GM18508 (cell line): ENCODE data around the gene RSU1.
"Not testable (repeated sequence)": the region's sequence is repeated elsewhere in the genome, so short reads cannot be mapped to it uniquely, and the experiment has no call there.

ENCODE experiments used
- ATAC-seq: cut with Tn5 transposase; IDR thresholded peaks from one replicate; pipeline ENCODE4 v1.9.1; 2021; ENCODE audit warnings: moderate number of reproducible peaks; ENCODE audit not compliant: insufficient read depth, unreplicated experiment

Gene RSU1

GRCh38 chr10:16817125-16818019 lies at the start of gene RSU1:
Gene RSU1, minus strand, starts transcription at chr10:16817424. Its CDS starts 343 bp downstream, at chr10:16817081.
- peak; percentile 99 for ATAC-seq

DNA sequence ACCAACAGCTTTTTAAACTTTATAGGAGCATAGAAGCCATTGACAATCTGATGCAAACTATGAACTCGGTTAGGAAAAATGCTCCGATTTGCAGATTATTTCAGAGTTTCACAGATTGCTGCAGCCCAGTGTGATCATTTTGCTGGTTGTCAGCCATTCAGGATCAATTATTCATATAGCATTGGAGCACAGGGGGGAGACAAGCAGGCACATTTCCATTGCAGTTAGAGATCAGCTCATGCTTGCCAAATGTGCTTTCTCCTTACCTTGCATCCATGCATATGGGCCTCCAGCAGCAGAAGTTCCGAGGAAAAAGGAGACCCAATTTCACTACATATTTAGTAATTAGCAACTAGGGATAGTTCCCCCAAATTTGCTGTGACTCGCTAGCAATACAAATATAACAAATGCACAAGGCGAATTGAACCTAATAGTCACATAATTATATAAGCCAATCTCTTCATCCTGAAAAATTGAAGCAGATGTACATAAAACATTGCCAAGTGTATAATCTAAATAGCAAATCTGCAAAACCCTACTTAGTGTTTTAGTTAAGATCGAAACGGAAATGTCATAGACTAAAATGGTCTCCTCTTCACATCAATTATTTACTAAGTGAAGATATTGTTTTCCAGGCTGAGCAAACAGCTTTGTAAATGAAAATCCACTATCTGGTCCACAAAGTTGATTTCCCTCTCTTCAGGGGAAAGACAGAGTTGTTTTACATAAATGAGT lies 49.5 kb upstream of the RSU1 start:
- no peak for ATAC-seq

DNA sequence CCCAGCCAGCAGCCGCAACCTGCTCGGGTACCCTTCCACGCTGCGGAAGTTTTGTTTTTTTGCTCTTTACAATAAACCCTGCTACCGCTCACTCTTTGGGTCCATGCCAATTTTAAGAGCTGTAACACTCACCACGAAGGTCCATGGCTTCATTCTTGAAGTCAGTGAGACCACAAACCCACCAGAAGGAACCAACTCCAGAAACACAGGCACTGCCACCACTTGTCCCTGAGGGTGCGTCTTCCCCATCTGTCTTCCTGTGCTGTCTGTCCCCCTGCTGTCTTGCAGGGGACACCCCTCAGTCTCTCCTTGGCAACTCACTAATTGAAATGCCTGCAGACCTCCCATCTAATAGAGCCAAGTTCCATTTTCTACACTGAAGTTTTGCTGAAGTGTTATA lies 48.5 kb upstream of the RSU1 start:
- no peak for ATAC-seq

GRCh38 chr10:16863766-16864165 lies 46.5 kb upstream of the RSU1 start:
- no peak for ATAC-seq

DNA sequence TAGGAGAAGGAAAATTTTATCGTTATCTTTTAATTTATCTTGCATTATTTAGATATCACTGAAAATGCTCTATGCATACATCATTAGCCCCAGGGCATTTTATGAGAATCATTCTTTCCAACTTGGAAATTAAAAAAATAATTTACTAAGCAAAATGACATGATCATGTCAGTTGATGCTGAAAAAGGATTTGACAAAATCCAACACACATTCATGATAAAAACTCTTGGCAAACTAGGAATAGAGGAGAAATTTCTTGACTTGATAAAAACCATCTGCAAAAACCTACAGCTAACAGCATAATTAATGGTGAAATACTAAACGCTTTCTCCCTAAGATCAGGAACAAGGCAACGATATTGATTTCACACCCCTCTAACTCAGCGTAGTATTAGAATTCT lies 40.2 kb upstream of the RSU1 start:
- no peak for ATAC-seq

DNA sequence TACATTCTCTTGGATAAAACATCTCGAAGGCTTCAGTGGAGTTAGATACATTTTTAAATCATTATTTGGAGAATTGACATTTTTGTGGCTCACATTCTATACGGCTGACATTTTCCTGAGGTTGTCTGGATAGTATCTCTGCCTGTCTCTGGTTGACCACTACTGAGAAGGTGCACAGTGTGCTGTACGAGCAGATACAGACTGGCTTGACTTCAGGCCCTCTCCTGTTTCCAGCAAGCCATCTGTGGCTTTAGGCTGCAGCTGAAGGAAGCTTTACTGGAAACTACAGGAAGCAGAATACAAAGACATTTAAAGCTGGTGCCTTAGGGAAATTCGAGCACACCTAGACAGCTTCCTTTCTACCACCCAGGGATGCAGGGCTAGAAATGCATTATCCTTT lies 39.3 kb upstream of the RSU1 start:
- no peak for ATAC-seq

GRCh38 chr10:16856092-16856491 lies 38.9 kb upstream of the RSU1 start:
- no peak for ATAC-seq

DNA sequence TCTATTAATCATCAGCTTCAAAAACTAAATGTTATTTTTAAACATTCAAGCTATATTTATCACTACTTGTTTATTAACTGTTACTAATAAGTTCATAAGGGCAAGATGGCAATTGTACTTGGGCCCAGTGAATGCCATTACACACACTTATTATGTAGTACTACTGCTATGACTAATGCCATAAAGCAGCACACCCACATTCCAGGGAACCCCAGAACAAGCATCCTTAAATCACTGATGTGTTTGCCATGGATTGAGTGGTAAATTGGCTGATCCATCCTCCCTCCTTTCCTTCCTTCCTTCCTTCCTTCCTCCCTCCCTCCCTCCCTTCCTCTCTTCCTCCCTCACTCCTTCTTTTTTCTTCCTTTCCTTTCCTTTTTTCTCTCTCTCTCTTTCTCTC lies 37.4 kb upstream of the RSU1 start:
- ATAC-seq, result no peak

DNA sequence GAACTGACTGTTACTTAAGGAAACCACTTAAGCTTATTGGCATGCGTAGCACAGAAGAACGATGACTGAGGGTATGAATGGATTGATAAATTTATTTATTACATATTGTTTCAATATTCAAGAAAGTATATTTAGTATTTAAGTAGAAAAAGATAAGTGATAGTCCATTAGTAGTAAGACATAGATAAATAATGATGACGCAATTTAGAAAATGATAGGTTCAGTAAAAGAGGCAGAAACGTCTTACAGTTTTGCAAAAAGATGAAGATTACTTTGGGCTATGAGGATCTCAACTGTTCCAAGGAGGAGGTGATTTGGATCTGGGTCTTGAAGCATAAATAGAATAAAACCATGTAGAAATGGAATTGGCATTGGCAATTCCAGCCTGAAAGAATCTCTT lies 36.6 kb upstream of the RSU1 start:
- ATAC-seq, result no peak

GRCh38 chr10:16853201-16853600 lies 36.0 kb upstream of the RSU1 start:
- no peak for ATAC-seq

- no peak for ATAC-seq
These were observed 35.4 kb upstream of the RSU1 start for GRCh38 chr10:16852624-16853023.

DNA sequence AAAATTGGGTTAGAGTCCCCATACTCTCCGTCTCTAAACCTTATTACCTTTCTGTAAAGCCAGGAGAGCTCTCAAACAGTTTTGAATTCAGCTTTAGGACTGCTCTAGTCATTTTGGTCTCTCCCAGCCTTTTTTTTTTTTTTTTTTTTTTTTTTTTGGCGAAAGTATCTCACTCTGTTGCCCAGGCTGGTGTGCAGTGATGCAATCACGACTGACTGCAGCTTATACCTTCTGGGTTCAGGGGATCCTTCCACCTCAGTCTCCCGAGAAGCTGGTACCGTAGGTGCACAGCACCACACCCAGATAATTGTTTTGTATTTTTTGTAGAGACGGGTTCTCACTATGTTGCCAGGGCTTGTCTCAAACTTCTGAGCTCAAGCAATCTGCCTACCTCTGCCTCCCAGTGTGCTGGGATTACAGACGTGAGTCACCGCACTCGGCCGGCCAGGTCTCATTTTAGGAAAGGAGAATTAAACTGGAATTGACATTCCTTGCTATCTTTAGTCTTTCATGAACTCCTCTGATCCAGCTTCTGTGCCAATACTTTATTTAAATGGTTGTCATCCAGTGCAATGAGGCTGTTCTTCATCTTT lies 31.4 kb upstream of the RSU1 start:
- ATAC-seq, result no peak

- no peak for ATAC-seq
These were observed 30.4 kb upstream of the RSU1 start for GRCh38 chr10:16847644-16848043.

- ATAC-seq, result no peak
These were observed 28.0 kb upstream of the RSU1 start for GRCh38 chr10:16845248-16845647.

DNA sequence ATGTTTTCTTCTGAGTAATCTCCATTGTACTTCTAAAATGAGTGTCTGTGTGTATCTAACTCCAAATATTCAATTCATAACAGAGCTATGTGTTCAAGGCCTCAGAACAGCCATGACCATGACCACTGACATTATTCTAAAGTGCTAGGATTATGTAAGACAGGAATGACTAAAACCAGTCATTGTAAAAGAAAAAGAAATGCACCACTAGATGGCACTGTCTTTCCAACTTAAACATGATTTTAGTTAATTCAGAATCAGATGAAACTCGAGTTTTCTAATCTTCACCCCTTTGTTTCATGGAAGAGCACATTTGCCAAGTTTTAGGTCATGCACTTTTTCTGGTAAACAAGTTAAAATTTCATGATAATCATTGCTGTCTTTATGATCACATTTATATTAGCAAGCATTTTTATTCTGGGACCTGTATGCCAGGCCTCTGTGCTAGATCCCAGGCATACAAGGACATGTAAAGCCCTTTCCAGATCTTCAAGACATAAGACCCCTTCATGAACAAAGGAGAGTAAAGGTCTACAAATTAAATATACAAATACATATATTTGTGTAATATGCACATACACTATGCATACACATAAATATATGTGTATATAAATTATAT lies 26.1 kb upstream of the RSU1 start:
- ATAC-seq, result no peak

DNA sequence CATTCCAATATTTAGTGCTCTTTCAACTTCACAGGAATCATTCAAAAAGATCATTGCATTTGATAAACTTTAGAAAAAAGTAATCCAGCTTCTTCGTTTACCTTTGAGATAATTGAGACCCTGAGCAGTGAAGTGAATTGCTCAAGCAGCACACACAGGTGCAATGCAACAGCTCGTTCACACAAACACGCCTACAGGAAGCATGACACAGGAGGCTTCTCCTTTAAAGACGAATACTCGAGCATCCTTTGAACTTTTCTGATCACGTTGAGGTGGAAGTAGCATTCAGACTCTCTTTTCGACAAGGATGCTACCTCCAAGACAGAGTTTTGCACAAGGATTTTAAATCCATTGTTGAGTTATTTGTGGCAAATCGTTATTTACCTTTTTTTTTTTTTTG lies 18.0 kb upstream of the RSU1 start:
- ATAC-seq, result no peak

DNA sequence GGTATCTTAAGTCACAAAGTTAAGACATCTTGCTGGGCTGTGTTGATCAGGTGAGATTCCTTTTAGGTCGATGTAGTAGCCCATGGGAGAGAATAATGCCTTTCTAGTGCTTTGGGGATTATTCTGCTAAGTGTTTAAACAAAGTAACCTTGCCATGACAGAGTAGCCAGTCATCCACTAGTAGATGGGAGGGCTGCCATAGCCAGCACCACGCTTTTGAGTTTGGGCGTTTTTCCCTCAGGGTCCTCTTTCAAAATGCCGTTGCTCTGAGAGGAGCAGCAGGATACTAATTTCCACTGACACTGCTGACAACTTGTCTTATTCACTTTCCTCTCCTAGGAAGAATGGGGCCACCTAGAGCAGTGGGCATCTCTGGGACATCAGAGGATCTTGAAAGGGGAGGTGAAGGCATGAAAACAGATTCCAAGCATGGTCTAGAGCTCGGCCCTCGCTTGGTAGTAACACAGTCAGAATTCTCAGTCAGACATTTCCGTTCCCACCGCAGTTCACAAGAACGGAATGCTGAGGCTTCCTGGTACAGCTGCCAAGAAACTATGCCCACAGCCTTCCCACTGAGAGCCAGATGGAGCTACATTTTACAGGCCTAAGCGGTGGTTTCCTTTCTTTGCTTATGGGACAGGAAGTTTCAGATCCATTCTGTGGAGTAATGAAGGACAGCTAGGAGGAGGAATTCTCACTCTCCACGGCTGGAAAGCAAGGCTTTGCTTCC lies 15.3 kb upstream of the RSU1 start:
- no peak for ATAC-seq

GRCh38 chr10:16828701-16829175 lies 11.5 kb upstream of the RSU1 start:
- no peak for ATAC-seq

GRCh38 chr10:16828114-16828568 lies 10.9 kb upstream of the RSU1 start:
- ATAC-seq, result peak; percentile 64

GRCh38 chr10:16827474-16827873 lies 10.2 kb upstream of the RSU1 start:
- ATAC-seq, result not testable (repeated sequence)
